ENCODE results near the gene SERINC3.
"Not testable (repeated sequence)": the region's sequence is repeated elsewhere in the genome, so short reads cannot be mapped to it uniquely, and the experiment has no call there.

The SERINC3 gene

DNA sequence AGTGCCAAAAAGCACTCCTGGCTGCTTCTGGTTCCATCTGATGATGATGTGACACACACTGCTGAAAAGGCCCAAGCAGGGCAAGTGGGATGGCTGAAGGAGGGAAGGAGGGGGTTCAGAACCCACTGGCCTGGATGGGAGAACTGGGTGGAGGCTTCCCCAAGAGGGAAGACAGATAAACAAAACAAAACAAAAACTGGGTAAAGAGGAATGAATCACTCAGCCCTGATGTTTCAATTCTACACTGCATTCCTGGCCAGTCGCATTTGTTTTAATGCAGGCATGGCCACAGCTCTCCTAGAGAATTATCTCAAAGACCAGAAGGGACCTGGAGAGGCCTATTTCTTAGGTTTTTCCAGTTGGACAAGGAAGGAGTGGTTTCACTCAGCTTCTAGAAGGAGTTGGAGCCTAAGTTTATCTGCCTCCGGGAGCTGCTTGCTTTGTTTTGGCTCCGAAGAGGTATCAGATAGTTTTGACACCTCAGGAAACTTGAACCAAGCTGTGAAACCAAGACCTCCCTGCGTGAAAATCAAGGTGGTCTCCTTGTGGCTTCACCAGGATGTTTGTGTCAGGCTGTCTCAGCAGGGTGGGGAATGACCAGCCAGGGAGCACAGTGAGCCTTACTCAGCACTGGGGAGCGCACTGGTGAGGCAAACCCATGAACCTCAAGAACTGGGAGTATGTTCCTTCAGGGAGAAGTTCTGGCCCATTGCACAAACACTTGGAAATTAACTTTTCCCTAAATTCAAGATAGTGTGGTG lies 30.1 kb downstream of the SERINC3 start:
- DNase-seq (ENCODE audit: low read depth in 2 of 2) = no peak

DNA sequence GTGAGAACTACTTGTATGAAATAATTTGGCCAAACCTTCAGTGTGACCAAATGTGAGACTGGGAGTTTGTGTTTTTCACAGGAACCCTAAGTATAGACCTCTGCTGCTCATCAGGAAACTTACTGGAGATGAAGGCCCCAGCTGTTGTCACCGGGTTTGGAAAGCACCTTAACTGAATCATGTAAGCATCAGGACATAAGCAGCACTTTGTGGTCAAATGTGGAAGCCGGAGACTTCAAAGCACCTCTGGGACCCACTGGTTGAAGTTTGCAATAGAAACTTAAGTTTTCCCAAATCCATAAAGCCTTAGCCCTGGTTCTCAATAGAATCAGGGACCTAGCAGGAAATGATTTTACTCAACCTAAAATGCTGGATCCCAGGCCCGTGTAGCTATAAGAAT lies 31.9 kb downstream of the SERINC3 start:
- DNase-seq (ENCODE audit: low read depth in 2 of 2) = no peak

DNA sequence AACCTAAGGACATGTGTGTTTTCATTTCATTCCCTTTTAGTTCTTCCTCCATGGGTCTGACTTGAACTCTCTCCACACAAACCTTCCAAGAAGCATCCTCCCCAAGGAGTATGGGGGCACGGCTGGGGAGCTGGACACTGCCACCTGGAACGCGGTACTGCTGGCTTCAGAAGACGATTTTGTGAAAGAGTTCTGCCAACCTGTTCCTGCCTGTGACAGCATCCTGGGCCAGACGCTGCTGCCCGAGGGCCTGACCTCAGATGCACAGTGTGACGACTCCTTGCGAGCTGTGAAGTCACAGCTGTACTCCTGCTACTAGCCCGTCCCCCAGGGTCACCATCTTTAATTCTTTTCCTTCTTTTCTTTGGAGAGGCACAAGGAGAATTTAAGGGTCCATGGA lies 32.6 kb downstream of the SERINC3 start:
- DNase-seq (ENCODE audit: low read depth in 2 of 2) = no peak

GRCh38 chr20:44488551-44488950 lies 33.3 kb downstream of the SERINC3 start:
- no peak for DNase-seq (ENCODE audit: low read depth in 2 of 2)

DNA sequence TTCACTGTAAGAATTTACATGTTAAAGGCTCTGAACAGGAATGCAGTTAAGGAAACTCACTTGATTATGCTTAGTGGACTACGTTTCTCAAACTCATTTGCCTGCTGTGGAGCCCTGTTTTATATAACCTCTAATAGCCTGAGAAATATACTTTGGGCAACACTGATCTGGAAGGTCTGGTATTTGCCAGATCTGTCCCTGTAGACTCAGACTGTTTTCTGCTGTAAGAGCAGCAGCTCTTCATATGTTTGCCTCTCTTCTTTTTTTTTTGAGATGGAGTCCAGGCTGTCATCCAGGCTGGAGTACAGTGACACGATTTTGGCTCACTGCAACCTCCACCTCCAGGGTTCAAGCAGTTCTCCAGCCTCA lies 36.1 kb downstream of the SERINC3 start:
- no peak for DNase-seq (ENCODE audit: low read depth in 2 of 2)

DNA sequence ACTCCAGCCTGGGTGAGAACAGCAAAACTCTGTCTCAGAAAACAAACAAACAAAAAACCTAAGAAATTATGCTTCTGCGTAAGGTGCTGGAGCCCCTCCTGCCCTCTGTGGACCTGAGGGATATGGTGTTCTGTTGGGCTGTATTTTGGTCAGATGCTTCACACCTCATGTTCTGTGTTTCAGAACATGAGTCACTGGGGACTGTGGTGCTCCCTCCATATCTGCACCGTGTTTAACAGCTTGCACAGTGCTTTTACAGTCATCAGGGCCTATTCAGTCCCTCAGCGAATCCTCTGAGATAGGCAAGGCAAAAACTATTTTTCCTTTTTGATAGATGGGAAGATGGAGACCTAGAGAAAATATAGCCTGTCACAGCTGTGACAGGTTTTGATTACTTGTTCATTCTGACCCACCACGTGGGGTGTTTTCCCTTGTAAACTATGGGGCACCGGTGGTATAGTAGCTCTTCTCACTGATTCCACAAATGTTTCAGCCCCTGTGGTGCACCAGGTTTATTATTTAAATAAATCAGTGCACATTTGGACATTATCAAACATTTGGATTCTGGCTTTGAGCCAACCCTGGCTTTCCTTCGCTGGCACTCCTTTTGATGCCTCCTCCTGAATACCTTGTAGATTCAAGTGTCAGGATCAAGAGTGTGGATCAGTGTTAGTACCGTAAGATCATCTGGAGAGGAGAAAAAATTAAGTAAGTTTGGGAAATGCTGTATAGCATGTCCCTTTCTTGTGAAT lies 36.6 kb downstream of the SERINC3 start:
- DNase-seq (ENCODE audit: low read depth in 2 of 2) = no peak

GRCh38 chr20:44483112-44483511 lies 38.8 kb downstream of the SERINC3 start:
- DNase-seq (ENCODE audit: low read depth in 2 of 2) = no peak

- DNase-seq (ENCODE audit: low read depth in 2 of 2) = no peak
Measured at GRCh38 chr20:44481719-44482416, 40.0 kb downstream of the SERINC3 start.

DNA sequence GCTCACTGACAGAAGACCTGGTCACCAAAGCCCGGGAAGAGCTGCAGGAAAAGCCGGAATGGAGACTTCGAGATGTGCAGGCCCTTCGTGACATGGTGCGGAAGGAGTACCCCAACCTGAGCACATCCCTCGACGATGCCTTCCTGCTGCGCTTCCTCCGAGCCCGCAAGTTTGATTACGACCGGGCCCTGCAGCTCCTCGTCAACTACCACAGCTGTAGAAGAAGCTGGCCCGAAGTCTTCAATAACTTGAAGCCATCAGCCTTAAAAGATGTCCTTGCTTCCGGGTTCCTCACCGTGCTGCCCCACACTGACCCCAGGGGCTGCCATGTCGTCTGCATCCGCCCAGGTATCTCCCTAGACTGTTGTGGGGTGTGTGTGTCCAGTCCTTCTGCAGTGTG lies 41.8 kb downstream of the SERINC3 start:
- DNase-seq (ENCODE audit: low read depth in 2 of 2) = no peak

DNA sequence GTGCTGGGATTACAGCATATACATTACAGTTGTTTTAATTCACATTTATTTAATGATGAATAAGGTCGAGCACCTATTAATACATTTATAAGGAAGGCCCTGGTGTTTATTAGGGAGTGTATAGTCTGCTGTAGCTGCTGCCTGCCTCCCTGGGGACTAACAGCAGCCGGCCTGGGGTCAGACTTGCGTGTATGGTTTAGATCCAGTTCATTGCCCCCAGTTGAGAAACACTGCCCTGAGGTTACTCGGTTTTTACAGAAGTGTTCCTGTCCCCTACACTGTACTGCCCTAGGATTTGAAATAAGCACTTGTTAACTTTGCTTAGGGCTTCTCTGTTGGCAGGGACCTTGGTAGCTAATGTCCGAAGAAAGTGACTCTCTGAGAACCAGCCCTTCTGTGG lies 42.2 kb downstream of the SERINC3 start:
- DNase-seq (ENCODE audit: low read depth in 2 of 2) = no peak

GRCh38 chr20:44478206-44478605 lies 43.7 kb downstream of the SERINC3 start:
- DNase-seq (ENCODE audit: low read depth in 2 of 2) = no peak

- no peak for DNase-seq (ENCODE audit: low read depth in 2 of 2)
Measured at GRCh38 chr20:44477151-44477550, 44.7 kb downstream of the SERINC3 start.

GRCh38 chr20:44475694-44476560 lies 45.9 kb downstream of the SERINC3 start, which contains the start of gene TTPAL:
Gene TTPAL, plus strand, starts transcription at chr20:44475874. Its CDS starts 4,126 bp downstream, at chr20:44480000.
- DNase-seq (ENCODE audit: low read depth in 2 of 2) = peak; percentile 82 to 90

- DNase-seq (ENCODE audit: low read depth in 2 of 2) = no peak
Measured at GRCh38 chr20:44475372-44475693, 46.5 kb downstream of the SERINC3 start.

DNA sequence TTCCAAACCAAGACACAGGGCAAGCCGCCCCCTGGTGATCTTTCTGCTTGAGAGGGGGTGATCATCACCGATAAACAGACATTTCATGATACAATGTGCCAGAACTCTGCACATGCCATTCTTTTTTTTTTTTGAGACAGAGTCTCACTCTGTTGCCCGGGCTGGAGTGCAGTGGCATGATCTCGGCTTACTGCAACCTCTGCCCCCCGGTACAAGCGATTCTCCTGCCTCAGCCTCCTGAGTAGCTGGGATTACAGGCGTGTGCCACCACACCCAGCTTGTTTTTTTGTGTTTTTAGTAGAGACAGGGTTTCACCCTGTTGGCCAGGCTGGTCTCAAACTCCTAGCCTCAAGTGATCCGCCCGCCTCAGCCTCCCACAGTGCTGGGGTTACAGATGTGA lies 49.6 kb downstream of the SERINC3 start:
- not testable (repeated sequence) for DNase-seq (ENCODE audit: low read depth in 2 of 2)

GRCh38 chr20:44471481-44471882 lies 50.4 kb downstream of the SERINC3 start:
- DNase-seq (ENCODE audit: low read depth in 2 of 2) = no peak

GRCh38 chr20:44470327-44470726 lies 51.5 kb downstream of the SERINC3 start:
- no peak for DNase-seq (ENCODE audit: low read depth in 2 of 2)

DNA sequence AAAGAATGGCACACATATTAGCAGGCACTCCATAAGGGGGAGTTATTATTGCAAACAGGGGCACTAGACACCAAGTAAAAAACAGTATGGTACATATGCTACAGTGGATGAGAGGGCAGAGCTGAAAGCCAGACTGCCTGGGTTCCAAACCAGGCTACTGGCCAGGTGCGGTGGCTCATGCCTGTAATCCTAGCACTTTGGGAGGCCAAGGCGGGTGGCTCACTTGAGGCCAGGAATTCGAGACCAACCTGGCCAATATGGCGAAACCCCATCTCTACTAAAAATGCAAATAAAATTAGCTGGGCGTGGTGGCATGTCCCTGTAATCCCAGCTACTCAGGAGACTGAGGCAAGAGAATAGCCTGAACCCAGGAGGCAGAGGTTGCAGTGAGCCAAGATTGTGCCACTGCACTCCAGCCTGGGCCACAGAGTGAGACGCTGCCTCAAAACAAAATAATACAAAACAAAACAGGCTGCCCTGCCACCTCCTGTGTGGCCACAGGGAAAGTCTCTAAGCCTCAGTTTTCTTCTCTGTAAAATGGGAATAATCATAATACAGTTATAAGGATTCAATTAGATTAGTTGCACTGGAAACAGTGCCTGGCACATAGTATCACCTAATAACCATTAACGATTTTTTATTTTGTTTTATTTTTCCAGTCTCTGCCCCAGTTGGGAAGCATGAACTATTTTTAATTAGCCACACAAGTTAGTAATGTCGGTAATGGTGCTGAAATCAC lies 53.7 kb downstream of the SERINC3 start:
- DNase-seq (ENCODE audit: low read depth in 2 of 2) = no peak

- DNase-seq (ENCODE audit: low read depth in 2 of 2) = no peak
Measured at GRCh38 chr20:44467289-44467883, 54.5 kb downstream of the SERINC3 start.

DNA sequence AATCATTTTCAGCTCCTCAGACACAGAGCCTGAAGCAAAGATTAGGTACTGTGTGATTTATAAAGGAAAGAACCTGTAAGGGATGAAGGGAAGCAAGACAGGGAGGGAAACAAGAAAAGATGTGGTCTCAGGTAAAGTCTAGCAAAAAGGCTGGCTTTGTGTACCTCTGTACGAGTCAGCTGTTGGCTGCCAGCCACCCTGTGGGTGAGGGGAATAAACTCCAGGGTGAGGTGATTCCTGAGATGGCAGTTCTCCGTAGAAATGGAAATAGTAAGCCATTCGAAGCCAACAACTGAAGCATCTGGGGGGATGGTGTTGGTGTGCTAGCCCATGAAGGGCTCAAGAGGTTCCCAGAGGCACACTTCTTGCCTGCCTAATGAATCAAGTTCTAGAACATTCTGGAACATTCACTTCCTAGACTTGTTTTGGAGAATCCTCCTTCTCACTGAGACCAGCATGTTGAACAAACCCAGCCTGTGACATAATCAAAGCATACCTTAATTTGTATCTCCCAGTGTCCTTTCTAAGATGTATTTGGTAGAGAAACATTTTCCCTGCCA lies 56.8 kb downstream of the SERINC3 start:
- DNase-seq (ENCODE audit: low read depth in 2 of 2) = no peak
